ENCODE results near the gene RAB20. TPM values are rescaled to one million over a fixed set of nuclear protein-coding genes. Genes with fewer than 3 reads are reported as not detected.
"Not testable (repeated sequence)": the region's sequence is repeated elsewhere in the genome, so short reads cannot be mapped to it uniquely, and the experiment has no call there.

Gene RAB20
- total RNA-seq, 1 experiment from 2014 or later, result 16.6 TPM

GRCh38 chr13:110509971-110510786 is 51.3 kb downstream of the RAB20 start:
- DNase-seq (ENCODE audit: low read depth), result no peak

- DNase-seq (ENCODE audit: low read depth), result no peak
Measured at GRCh38 chr13:110509478-110509926, 52.0 kb downstream of the RAB20 start.

GRCh38 chr13:110507678-110508381 is 53.7 kb downstream of the RAB20 start:
- no peak for DNase-seq (ENCODE audit: low read depth)

GRCh38 chr13:110506859-110507566 is 54.5 kb downstream of the RAB20 start:
- DNase-seq (ENCODE audit: low read depth), result no peak

GRCh38 chr13:110506396-110506795 is 55.1 kb downstream of the RAB20 start:
- DNase-seq (ENCODE audit: low read depth), result no peak

- DNase-seq (ENCODE audit: low read depth), result no peak
Measured at GRCh38 chr13:110505594-110505993, 55.9 kb downstream of the RAB20 start.

- no peak for DNase-seq (ENCODE audit: low read depth)
Measured at GRCh38 chr13:110503979-110504499, 57.5 kb downstream of the RAB20 start.

- DNase-seq (ENCODE audit: low read depth), result peak; percentile 64
Measured at GRCh38 chr13:110503037-110503901, 58.3 kb downstream of the RAB20 start.

- no peak for DNase-seq (ENCODE audit: low read depth)
Measured at GRCh38 chr13:110501188-110501587, 60.3 kb downstream of the RAB20 start.

- DNase-seq (ENCODE audit: low read depth), result no peak
Measured at GRCh38 chr13:110500341-110500740, 61.2 kb downstream of the RAB20 start.

- peak; percentile 95 for DNase-seq (ENCODE audit: low read depth)
Measured at GRCh38 chr13:110499621-110500281, 61.8 kb downstream of the RAB20 start.

GRCh38 chr13:110498765-110499164 is 62.8 kb downstream of the RAB20 start:
- DNase-seq (ENCODE audit: low read depth), result no peak

GRCh38 chr13:110498327-110498726 is 63.2 kb downstream of the RAB20 start:
- DNase-seq (ENCODE audit: low read depth), result peak; percentile 15

GRCh38 chr13:110497896-110498295 is 63.6 kb downstream of the RAB20 start:
- DNase-seq (ENCODE audit: low read depth), result not testable (repeated sequence)

- DNase-seq (ENCODE audit: low read depth), result no peak
Measured at GRCh38 chr13:110497003-110497402, 64.5 kb downstream of the RAB20 start.

- DNase-seq (ENCODE audit: low read depth), result no peak
Measured at GRCh38 chr13:110496281-110496680, 65.2 kb downstream of the RAB20 start.

GRCh38 chr13:110495881-110496280 is 65.6 kb downstream of the RAB20 start:
- DNase-seq (ENCODE audit: low read depth), result no peak

GRCh38 chr13:110495376-110495775 is 66.1 kb downstream of the RAB20 start:
- DNase-seq (ENCODE audit: low read depth), result no peak

GRCh38 chr13:110493613-110494012 is 67.9 kb downstream of the RAB20 start:
- DNase-seq (ENCODE audit: low read depth), result no peak

All from RPMI7951 (cell line).